T1000 (cell line): Measurements from ENCODE around the gene PDCD10.

Experiments used
- DNase-seq: peaks from one replicate; lab custom pipeline; 2025; ENCODE audit warnings: mixed read lengths; lab: John Stamatoyannopoulos, UW

Gene PDCD10

GRCh38 chr3:167735233-167736138, 794 bp upstream of the PDCD10 start, which contains the start of gene SERPINI1:
SERPINI1 (plus strand) TSS chr3:167735721; CDS start chr3:167789129, 53,408 bp downstream.
- peak; percentile 77 for DNase-seq

- DNase-seq, result no peak
These were observed 663 bp downstream of the PDCD10 start for GRCh38 chr3:167733961-167734497.

GRCh38 chr3:167732313-167733065, 2.2 kb downstream of the PDCD10 start:
- DNase-seq, result no peak

- DNase-seq, result no peak
These were observed 3.3 kb downstream of the PDCD10 start for GRCh38 chr3:167731393-167731792.

GRCh38 chr3:167729591-167729990, 5.1 kb downstream of the PDCD10 start:
- no peak for DNase-seq

GRCh38 chr3:167728632-167729323, 5.9 kb downstream of the PDCD10 start:
- no peak for DNase-seq

- no peak for DNase-seq
These were observed 6.5 kb downstream of the PDCD10 start for GRCh38 chr3:167728176-167728575.

GRCh38 chr3:167723872-167724271, 10.8 kb downstream of the PDCD10 start:
- DNase-seq, result no peak

- no peak for DNase-seq
These were observed 11.6 kb downstream of the PDCD10 start for GRCh38 chr3:167723025-167723512.

- no peak for DNase-seq
These were observed 16.1 kb downstream of the PDCD10 start for GRCh38 chr3:167718582-167718981.

GRCh38 chr3:167716920-167717319, 17.8 kb downstream of the PDCD10 start:
- DNase-seq, result no peak

- DNase-seq, result no peak
These were observed 19.8 kb downstream of the PDCD10 start for GRCh38 chr3:167714871-167715270.

GRCh38 chr3:167712445-167712844, 22.2 kb downstream of the PDCD10 start:
- DNase-seq, result no peak

GRCh38 chr3:167711439-167711838, 23.3 kb downstream of the PDCD10 start:
- DNase-seq, result no peak

GRCh38 chr3:167710552-167710951, 24.1 kb downstream of the PDCD10 start:
- no peak for DNase-seq

- DNase-seq, result no peak
These were observed 25.0 kb downstream of the PDCD10 start for GRCh38 chr3:167709690-167710089.

GRCh38 chr3:167705840-167706239, 28.9 kb downstream of the PDCD10 start:
- no peak for DNase-seq

GRCh38 chr3:167700926-167701325, 33.8 kb downstream of the PDCD10 start:
- no peak for DNase-seq

- DNase-seq, result no peak
These were observed 34.6 kb downstream of the PDCD10 start for GRCh38 chr3:167700046-167700445.

GRCh38 chr3:167694121-167694520, 40.6 kb downstream of the PDCD10 start:
- DNase-seq, result no peak

- no peak for DNase-seq
These were observed 43.3 kb downstream of the PDCD10 start for GRCh38 chr3:167691366-167691765.
